ENCODE measurements around the gene ZMYND19.
"Not testable (repeated sequence)": the region's sequence is repeated elsewhere in the genome, so short reads cannot be mapped to it uniquely, and the experiment has no call there.

Gene ZMYND19

DNA sequence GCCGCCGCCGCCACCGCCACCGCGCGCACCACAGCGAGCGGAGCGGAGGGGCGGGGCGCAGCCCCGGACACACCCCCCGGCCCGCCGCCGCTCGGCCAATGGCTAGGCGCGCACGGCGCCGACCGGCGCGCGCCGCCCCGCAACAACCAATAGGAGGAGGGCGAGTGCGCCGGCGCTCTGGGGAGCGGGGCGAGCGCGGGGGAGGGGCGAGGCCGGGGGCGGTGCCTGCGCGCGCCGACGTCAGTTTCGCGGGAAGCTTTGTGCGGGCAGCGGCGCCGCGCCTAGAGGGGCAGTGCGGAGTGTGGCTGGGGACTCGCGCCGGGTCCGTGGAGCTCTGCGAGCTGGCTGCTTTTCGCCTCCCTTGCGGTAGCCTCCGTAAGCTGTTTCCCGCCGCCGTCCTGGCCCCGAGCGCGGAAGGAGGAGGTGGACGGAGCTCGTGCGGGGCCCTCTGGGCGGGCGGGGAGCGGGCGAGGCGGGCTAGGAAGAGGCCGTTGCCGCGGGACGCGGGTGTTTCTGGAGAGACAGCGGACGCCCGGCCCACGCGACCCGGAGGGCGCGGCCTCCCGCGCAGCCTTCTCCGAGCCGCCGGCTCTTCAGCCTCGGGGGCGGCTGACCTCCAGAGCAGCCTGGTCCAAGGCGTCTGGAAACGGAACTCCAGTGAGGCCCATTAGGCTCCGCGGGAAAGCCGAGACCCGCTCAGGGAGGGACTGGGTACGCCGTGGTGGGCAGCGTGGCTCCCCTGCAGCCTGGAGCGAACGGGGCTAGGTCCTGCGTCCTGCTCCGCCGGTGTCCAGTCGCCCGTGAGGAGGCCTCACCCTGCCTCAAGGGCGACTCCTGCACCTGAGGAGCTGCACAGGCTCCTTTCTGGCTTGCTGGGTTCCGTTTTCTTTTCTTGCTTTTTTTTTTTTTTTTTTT lies at the start of gene ZMYND19:
TSS of gene ZMYND19 (minus strand) at position 44 of the 915 bp plus-strand sequence. CDS start 249 bp downstream, outside the sequence.
- DNase-seq (ENCODE audit: insufficient read length, low spot score) (peak; percentile 99), FAIRE-seq (peak; percentile 92)

DNA sequence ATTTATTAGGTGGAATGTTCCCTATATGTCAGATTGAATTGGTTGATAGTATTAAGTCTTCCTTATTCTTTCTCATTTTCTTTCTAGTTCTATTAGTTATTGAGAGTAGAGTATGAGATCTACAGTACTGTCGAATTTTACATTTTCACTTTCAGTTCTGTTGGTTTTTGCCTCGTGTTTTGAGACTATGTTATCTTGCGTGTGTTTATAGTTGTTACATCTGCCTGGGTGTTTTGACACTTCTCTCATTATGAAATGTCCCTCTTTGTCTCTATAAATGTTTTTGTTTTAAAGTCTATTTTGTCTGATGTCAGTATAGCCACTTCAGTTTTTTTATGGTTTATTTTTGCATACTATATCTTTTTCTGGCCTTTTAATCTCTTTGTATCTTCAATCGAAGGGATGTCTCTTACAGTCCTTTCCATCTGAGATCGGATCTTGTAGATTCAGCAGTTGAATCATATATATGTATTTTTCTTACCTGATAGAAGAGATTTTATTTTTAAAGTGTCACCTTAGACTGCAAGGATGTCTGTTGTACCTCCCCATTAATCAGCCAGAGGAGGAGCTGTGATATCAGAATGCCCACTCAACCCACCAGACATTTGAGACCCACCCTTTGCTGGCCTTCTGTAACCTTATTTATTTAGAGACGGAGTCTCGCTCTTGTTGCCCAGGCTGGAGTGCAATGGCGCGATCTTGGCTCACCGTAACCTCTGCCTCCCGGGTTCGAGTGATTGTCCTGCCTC lies 49.2 kb upstream of the ZMYND19 start:
- DNase-seq (ENCODE audit: insufficient read length, low spot score) (no peak), FAIRE-seq (peak; percentile 92)

DNA sequence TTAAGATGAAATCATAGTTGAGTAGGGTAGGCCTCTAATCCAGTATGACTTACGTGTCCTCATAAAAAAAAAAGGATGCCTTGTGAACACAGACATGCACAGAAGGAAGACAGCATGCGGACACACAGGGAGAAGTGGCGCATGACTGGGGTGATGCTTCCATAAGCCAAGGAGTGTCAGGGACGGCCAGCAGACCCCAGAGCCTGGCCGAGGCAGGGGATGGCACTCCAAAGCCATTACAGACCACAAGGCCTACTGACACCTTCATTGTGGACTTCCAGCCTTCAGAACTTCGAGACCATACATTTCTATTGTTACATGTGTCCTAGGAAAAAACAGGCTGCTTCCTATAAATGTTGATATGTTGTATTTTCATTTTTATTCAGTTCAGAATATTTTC lies 48.4 kb upstream of the ZMYND19 start:
- DNase-seq (ENCODE audit: insufficient read length, low spot score): no peak

DNA sequence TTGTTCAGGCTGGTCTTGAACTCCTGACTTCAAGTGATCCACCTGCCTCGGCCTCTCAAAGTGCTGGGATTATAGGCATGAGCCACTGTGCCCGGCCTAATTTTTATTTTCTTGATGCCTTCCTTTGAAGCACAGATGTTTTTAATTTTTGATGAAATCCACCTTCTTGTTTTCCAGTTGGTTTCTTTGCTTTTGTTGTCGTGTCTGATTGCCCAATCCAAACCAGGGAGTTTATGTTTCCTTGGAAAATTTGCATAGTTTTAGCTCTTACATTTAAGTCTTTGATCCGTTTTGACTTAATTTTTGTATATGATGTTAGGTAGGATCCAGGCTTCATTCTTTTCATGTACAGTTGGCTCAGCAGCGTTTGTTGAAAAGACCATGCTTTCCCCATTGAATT lies 43.7 kb upstream of the ZMYND19 start:
- no peak for FAIRE-seq
- DNase-seq (ENCODE audit: insufficient read length, low spot score): no peak

More for the DNA sequence above, 48.4 kb upstream of the ZMYND19 start:
- FAIRE-seq: no peak

DNA sequence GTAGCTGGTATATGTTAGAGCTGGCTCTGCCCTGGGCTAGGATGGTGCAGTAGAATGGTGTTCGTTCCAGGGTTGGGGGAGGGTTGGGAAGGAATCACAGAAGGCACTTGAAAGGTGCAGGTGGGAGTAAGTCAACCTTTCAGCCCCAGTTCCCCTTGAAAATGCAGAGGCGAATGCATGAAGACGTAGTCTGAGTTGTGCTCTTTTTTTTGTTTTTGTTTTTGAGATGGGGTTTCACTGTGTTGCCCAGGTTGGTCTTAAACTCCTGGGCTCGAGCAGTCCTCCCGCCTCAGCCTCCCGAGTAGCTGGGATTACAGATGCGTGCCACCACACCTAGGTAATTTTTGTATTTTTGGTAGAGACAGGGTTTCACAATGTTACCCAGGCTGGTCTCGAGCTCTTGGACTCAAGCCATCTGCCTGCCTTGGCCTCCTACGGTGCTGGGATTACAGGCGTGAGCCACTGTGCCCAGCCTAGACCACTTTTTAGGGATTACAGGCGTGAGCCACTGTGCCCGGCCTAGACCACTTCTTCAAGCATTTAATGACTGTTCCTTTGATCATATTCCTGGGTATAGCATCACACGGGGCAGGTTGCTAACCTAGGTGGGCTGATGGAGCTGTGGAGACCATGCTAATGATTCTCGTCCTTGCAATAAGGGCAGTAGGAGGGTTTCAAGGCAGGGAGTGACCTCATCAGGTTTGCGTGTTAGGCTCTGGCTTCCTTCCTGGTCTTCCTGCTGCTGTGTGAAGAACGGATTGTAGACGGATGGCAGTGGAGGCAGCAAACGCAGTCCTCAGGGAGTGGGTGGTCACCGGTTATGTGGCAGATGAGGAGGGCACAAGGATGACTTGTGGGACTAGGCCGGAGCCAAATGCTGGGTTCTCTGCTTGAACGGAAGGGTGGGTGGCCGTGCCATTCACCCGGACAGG lies 42.2 kb upstream of the ZMYND19 start:
- FAIRE-seq (no peak), DNase-seq (ENCODE audit: insufficient read length, low spot score) (no peak)

DNA sequence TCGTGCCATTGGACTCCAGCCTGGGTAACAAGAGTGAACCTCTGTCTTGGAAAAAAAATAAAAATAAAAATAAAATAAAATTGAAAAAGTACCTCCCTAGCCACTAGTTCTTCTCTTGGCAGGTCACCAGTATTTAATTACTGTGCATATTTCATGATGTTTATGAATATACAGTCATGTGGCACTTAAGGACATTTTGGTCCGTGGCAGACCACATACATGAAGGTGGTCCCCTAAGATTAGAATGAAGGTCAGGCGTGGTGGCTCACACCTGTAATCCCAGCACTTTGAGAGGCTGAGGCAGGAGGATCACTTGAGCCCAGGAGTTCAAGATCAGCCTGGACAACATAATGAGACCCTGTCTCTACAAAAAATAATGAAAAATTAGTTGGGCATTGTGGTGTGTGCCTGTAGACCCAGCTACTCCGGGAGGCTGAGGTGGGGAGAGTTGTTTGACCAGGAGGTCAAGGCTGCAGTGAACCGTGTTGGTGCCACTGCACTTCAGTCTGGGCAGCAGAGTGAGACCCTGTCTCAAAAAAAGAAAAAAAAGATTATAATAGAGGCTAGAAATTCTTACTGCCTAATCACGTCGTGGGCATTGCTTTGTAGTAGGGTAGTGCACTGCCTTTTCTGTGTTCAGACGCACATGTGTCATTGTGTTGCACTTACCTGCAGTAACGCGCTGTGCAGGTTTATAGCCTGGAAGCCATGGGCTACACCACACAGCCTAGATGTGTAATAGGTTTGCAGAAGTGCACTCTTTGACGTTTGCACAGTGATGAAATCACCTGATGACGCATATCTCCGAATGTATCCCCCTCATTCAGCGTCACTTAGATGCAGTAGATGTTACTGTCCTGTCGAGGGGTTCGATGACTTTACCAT lies 41.3 kb upstream of the ZMYND19 start:
- DNase-seq (ENCODE audit: insufficient read length, low spot score): no peak
- FAIRE-seq: no peak

DNA sequence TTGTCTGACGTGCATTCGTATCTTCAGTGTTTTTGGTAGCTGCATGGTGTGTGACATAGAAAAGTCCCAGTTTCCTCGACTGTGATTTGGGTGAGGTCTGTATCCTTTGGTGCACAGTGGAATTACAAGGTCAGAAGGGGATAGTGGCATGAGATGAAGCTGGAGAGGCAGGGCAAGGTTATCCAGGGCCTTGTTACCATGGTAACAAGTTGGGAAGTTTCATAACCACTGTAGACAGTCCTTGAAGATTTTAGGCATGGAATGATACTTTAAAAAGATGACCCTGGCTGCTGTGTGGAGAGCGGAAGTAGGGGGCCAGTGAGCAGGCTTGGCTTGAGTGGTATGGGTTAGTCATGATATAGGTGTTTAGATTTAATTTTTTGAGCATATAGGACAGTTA lies 40.4 kb upstream of the ZMYND19 start:
- FAIRE-seq (no peak), DNase-seq (ENCODE audit: insufficient read length, low spot score) (no peak)

DNA sequence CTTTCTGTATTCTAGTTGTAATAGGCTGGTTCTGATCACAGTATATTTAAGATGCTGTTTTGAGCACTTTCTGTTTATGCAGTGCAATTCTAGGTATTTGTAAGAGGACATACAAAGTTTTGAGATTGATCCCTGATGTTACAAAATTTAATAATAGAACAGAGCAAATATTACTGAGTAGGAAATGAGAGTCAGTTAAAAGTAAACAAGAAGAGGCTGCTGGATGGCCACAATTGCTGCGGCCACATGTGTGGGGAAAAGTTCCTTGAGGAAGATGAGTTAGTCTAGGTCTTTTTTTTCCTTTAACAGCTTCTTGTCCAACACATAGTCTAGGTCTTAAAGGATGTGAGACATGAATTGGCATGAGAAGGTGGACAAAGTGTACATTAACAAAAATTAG lies 39.8 kb upstream of the ZMYND19 start:
- DNase-seq (ENCODE audit: insufficient read length, low spot score) (no peak), FAIRE-seq (no peak)

DNA sequence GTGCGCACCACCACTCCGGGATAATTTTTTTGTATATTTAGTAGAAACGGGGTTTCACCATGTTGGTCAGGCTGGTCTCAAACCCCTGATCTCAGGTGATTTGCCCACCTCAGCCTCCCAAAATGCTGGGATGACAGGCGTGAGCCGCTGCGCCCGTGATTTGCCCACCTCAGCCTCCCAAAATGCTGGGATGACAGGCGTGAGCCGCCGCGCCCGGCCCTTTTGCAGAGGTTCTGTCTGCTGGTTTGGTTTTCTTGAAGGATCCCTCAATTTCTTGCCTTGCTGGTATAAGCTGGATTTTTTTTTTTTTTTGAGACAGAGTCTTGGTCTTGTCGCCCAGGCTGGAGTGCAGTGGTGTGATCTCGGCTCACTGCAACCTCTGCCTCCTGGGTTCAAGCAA lies 37.1 kb upstream of the ZMYND19 start:
- FAIRE-seq: not testable (repeated sequence)

DNA sequence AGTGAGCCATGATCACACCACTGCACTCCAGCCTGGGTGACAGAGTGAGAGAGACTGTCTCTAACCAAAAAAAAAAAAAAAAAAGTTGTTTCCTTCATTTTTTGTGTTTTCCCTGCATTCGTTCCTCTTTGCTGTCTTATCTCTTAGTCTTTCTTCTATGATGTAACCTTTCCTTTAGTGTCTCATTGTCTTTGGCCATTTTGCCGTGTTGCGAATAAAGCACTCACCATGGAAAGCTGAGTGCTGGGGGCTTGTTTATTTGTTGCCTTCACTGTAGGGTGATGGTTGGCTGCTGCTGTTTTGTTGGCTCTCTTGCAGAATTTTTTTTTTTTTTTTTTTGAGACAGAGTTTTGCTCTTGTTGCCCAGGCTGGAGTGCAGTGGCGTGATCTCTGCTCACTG lies 36.2 kb upstream of the ZMYND19 start:
- no peak for DNase-seq (ENCODE audit: insufficient read length, low spot score)
- no peak for FAIRE-seq

More for the DNA sequence above, 37.1 kb upstream of the ZMYND19 start:
- DNase-seq (ENCODE audit: insufficient read length, low spot score): not testable (repeated sequence)

DNA sequence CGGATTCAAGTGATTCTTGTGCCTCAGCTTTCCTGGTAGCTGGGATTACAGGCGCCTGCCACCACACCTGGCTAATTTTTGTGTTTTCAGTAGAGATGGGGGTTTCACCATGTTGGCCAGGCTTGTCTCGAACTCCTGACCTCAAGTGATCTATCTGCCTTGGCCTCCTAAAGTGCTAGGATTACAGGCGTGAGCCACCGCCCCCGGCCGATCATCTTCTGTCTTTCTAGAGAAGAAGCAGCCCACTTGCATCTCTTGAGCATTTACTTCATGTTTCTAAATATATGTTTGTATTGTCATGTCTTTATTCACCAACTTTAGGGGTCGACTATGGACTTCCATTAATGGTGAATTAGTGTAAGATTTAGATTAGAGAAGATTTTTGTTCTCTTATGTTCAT lies 31.9 kb upstream of the ZMYND19 start:
- FAIRE-seq; DNase-seq (ENCODE audit: insufficient read length, low spot score): not testable (repeated sequence)

DNA sequence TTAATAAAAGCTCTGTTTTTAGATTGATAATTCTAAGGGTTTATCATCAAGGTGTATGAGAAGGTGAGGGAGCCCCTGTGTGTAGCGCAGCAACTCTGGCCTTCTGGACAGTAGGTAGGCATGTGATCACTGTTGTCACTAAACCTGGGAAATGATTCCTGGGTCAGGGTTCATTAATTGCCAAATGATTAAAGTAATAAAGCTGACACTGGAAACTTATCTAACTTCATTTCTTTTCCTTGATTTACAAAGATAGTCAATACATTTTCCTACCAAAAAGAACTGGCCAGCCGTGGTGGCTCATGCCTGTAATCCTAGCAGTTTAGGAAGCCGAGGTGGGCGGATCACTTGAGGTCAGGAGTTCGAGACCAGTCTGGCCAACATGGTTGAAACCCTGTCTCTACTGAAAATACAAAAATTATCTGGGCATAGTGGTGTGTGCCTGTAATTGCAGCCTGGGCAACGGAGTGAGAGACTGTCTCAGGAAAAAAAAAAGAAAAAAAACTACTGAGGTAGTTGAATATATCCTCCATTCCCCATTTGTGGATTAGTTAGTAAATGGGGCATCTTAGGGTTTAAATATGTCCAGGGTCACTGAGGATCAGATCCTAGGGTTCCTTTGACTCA lies 30.9 kb upstream of the ZMYND19 start:
- DNase-seq (ENCODE audit: insufficient read length, low spot score) (no peak), FAIRE-seq (no peak)

DNA sequence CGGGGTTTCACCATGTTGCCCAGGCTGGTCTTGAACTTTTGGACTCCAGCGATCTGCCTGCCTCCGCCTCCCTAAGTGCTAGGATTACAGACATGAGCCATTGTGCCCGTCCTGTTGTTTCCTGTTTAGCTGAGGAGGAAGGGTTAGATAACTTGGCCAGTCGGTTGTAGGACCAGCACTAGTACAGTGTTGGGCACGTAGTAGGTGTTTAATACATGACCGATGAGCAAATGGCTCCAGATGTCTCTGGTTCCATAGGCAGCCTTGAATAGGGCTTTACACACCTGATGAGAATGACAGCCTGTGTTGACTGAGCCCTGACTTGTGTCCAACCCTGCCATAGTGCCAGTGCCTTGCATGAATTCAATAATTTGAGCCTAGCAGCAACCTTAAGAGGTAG lies 30.3 kb upstream of the ZMYND19 start:
- no peak for FAIRE-seq
- DNase-seq (ENCODE audit: insufficient read length, low spot score): no peak

DNA sequence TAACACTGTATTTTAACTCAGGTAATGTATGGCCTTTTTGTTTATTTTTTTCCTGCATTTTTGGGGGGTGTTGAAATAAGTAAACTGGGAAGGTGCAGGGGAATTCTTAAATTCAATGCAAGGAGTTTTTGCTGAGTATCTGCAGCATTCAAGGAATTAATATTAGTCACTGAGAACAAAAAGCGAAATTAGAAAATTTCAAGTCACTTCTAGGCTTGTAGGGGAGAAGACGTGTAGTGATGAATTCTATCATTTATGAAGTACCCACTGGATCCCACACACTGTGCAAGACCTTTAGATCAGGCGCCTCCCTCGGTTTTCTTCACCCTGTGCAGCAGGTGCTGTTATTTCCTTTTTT lies 29.7 kb upstream of the ZMYND19 start:
- DNase-seq (ENCODE audit: insufficient read length, low spot score) (no peak), FAIRE-seq (no peak)

DNA sequence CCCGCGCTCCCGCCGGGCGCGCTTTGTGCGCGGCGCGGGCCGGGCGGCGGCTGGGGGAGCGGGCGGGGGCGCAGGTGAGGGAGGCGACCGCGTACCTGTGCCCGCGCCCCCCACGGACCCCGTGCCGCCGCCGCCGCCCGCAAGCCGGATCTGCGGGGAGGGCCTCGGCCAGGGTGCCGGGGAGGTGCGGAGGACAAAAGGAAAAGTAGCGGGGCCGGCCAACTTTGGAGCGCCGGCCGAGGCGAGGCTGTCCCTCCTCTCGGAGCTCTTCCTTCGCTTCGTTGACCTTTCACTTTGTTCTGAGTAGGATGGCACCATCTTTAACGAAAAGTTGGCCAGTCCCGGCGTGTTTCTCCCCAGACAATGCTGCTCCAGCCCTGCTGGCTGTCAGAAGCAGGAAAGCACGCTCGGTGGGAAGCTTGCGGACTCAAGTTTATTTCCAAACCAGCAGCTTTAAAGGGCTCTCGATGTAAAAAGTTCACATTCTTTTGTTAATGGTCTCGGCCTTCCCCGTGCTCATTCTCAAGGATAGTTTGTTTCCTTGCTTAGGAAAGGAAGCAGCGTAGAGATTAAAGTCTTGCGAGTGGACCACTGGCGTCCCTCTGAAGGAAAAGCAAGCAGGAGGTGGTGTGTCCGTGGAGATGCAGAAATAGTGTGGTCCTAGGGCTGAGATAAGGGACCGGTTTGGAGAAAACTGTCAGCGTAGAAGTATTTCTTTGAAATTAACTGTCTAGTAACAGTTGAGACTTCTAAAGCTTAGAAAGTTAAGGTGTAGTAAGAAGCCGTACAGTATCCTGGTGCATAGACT lies 29.1 kb upstream of the ZMYND19 start:
- FAIRE-seq: peak; percentile 71

DNA sequence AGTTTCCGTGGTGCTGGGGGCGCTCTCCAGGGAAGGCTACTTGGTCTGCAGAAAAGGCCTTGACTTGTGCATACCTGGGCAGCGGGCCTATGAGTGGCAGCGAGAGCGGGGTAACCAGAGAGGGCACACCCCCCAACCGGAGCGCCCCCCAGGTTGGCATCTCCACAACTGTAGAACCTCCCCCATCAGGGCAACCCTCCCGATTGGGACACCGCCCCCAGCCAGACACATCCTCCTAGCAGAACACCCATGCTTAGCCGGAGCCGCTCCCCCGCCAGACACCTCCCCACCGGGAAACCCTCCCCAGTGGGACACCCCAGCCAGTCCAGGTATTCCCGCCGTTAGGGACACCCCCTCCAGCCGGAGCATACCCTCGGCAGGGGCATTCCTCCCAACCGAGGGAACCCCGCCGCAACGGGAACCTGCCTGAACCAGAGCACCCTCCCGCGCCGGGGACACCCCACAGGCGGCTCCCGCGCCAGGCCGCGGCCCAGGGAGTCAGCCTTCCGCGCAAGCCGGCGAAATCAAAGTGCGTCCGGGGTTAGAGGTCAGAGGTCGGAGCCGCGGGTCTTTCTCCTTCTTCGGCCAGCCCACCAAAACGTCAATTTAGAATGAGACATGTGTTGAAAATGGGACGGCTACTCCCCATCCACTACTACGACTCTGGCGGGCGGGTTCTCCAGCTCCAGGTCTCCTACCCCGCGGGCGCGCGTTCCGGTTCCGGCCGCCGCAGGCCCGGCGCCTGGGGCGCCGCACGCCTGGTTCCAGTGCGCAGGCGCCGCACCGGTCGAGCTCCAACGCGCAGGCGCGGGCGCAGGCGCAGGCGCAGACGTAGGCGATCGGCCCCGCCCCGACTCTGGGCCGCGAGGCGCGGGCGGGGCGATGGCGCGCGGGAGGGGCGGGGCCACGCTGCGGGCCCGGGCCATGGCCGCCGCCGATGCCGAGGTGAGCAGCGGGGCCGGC lies 28.1 kb upstream of the ZMYND19 start, which contains the start of gene EHMT1:
TSS of gene EHMT1 (plus strand) at position 901 of the 963 bp plus-strand sequence. CDS start at position 925, 24 bp downstream.
- peak; percentile 98 for DNase-seq (ENCODE audit: insufficient read length, low spot score)
- peak; percentile 40 for FAIRE-seq

More for the DNA sequence above, 29.1 kb upstream of the ZMYND19 start:
- DNase-seq (ENCODE audit: insufficient read length, low spot score): no peak

DNA sequence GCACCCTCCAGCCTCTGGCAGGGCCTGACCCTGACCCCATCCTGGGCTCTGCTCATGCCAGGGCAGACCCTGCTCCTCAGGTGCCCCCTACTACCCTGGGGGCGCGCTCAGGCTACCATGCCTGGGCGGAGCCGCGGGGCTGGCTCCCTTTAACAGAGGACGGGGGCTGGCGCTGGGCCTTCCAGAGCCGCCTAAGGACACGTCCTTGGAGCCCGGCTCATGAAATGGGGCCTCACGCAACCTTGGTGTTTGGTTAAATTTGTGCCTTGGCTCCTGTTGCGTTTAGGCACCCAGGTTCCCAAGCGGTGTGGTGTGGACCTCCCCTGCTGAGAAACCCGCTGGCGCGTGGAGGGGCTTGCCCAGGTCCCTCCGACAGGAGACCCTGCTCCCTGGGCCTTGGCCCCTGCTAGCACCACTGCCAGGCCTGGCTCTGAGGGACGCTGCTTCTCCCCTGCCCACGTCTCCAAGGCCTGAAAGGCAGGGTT lies 25.1 kb upstream of the ZMYND19 start:
- FAIRE-seq (no peak), DNase-seq (ENCODE audit: insufficient read length, low spot score) (no peak)

Measured in GM19239 (cell line).